ENCODE results near the gene PALLD.

The PALLD gene

GRCh38 chr4:168555437-168555836 is 58.6 kb downstream of the PALLD start:
- FAIRE-seq (no peak), DNase-seq (ENCODE audit: low spot score) (no peak)

GRCh38 chr4:168557658-168558057 is 60.8 kb downstream of the PALLD start:
- DNase-seq (ENCODE audit: low spot score) (no peak), FAIRE-seq (peak; percentile 55)

DNA sequence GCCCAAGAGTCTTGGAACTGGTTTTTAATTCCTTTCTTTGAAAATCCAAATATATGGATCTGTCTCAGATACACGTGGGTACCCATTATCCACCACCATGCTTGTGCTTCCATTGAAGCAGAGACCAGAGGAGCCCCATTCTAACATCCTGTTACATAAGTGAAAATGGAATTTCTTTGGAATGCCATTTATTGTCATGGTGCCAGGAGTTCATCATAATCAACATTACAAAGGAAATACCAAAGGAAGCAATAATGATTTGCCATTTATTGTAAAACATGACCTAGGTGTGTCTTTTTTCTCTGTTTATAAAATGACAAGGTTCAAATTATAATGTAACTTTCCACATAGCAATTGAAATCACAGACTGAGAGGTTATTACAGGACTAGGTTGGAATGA is 61.7 kb downstream of the PALLD start:
- peak; percentile 55 for DNase-seq (ENCODE audit: low spot score)

DNA sequence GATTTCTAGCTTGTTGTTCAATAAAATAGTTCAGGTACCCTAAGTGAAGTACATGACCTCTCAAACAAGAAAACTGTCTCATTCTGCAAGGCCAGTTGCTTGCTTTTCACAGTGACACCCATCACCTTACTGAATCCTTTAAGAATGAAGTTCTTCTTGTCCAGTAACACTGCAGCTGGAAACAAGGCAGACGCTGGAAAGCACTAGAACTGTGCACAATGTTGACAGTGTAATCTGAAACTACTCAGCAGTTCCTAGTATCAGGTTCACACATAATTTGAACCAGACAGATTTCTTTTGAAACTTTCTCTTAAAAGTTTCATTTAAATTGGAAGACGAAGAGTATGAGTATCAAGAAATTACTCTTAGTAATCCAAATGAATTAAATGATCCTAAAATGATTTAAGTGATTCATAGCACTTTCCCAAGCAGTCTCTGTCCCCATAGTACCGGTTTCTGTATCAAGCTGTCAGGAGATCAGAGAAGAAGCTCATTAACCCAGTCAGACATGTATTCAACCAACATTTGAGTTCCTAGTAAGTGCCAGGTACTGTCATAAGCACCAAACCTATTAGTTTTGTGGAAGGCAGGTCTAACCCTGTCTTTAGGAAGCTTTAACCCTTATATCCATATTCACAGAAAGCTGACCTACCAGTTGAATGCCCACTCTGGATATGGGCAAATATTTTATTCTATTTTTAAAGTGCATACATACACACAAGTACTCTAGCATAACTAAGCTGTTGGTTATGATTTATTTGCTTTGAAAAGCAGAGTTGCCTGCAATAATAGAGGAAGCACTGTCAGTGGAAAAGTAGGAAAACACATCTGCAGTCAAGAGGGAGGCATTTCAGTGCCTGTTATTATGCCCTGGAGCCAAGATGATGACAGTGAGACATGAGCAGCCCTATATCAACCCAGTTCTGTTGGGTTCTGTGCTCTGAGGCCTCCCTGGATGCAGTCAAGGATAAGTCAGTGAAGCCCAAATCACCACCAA is 63.6 kb downstream of the PALLD start:
- no peak for FAIRE-seq

More for the DNA sequence above, 61.7 kb downstream of the PALLD start:
- FAIRE-seq = no peak

DNA sequence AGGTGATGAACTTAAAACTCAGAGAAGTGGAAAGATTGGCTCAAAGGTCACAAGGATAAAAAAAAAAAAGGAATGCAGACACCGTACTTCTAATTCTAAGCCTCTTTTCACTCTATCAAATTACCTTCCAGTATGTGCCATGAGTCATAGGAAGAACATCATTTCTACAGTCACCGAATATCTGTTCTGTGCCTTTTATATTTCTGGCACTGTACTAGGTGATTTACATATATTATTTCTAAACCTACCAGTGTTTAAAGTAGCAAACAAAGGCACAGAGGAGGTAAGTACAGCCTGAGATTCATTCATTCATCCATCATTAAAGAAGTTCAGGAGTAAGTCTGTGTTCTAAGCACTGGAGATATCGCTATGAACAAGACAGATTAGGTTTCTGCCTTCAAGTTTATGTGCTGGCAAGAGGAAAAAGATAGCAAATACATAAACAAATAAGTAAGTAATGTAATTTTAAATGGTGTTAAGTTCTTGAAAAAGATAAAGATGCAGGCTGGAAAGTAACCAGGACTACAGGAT is 65.3 kb downstream of the PALLD start:
- DNase-seq (ENCODE audit: low spot score) (peak; percentile 46), FAIRE-seq (no peak)

More for the DNA sequence above, 63.6 kb downstream of the PALLD start:
- DNase-seq (ENCODE audit: low spot score) = no peak

GRCh38 chr4:168564023-168564422 is 67.2 kb downstream of the PALLD start:
- FAIRE-seq = no peak

GRCh38 chr4:168565130-168565529 is 68.3 kb downstream of the PALLD start:
- no peak for DNase-seq (ENCODE audit: low spot score)
- no peak for FAIRE-seq

More at GRCh38 chr4:168564023-168564422, 67.2 kb downstream of the PALLD start:
- no peak for DNase-seq (ENCODE audit: low spot score)

- FAIRE-seq (no peak), DNase-seq (ENCODE audit: low spot score) (no peak)
These were observed 69.9 kb downstream of the PALLD start for GRCh38 chr4:168566726-168567125.

DNA sequence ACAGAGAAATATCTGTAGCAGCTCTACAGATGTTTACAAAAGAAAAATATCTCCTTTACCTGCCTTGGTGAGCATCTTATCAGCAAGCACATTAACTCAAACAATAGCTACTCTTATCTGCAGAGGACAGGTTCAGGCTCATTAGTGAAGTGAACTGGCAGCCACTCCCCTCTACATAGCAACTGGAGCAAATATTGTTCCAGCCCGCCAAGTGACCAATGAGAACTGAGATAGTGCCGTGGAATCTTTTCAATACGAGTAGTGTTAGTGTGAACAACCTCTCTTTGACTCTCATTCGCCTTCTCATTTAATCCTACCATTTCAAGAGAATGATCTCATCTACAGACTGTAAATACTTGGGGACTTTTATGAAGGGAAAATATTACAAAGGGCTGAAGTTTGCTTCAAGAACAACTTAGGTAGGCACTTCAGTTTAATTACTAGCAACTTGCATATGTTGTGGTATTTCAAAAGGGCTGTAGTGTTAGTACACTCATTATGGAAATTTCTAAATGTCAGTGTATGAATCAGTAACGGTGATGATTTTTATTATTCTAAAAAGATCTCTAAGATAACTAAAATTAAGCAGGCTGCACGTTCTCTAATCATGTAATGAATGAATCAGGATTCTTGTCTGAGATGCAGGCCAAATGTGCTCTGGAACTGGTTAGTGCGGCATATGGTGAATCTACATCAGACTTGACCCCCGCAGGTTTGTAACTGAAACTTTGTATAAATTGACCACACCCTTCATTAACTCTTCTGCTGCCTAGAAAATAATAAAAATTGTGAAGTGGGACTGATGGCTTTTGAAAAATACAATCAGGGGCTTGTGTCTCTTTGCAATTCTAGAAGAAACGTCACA is 72.4 kb downstream of the PALLD start:
- DNase-seq (ENCODE audit: low spot score) (peak; percentile 75), FAIRE-seq (peak; percentile 88)

GRCh38 chr4:168569931-168570276 is 73.1 kb downstream of the PALLD start:
- no peak for FAIRE-seq
- DNase-seq (ENCODE audit: low spot score) = no peak

DNA sequence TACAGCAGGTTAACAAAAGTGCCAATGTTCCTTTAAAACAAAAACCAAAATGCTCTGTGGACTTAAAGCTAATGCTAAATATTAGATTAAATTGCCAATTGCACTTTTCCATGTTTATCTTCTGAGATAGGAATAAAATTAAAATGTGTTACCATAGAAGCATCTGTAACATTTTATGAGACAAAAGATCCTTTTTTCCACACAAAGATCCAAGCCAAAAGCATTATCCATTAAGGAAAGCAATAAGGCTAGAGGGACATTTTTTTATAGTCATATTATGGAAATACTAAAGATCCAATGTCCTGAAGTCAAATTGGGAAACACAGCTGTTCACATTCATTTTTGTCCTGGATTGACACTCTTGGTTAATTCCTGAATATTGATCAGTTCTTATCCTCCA is 73.6 kb downstream of the PALLD start:
- FAIRE-seq = no peak
- DNase-seq (ENCODE audit: low spot score) = no peak

DNA sequence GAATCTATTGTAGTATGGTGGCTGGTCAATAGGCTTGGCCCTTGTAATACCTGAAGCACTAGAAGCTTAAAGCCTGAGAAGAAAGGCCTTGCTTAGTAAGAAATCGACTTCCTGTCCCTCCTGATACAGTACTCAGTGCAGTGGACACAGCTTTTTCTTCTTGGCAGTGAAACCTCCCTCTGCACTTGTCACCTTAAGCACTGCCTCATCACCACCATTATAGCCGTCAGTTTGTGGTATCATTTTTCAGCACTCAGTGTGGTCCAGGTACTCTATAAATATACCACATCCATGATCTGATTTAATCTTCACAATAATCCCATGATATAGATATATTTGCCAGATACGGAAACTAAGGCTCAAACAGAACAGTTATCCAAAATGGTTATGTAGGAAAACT is 75.2 kb downstream of the PALLD start:
- no peak for FAIRE-seq
- no peak for DNase-seq (ENCODE audit: low spot score)

GRCh38 chr4:168573870-168574269 is 77.0 kb downstream of the PALLD start:
- no peak for FAIRE-seq
- DNase-seq (ENCODE audit: low spot score) = no peak

DNA sequence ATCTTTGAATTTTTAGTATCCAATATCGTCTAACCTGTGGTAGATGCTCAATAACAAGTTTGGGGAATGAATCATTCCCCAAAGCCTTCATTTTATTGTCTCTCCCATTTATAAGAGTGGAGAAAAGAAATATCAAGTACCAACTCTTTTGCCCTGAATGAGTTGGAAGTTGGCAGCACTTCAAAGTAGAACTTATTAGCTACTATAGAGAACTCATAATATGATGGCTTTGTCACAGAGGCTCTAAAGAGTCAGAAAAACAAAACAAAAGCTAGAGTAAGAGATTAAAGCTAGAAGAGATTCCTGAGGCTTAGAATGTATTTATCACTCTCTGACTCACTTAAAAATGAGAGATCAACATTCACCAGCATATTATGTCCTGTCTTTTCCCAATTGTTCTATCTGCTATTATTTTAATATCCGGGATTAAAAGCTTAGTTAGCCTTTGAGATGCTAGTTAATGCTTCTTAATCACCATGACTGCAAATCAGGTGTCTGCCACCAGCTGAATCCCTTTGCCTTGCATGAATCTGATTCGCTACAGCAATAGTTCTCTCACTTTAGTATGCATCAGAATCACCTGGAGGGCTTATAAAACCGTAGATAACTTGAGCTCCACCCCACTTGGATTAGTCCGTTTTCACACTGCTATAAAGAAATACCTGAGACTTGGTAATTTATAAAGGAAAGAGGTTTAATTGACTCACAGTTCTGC is 77.9 kb downstream of the PALLD start:
- FAIRE-seq (no peak), DNase-seq (ENCODE audit: low spot score) (no peak)

DNA sequence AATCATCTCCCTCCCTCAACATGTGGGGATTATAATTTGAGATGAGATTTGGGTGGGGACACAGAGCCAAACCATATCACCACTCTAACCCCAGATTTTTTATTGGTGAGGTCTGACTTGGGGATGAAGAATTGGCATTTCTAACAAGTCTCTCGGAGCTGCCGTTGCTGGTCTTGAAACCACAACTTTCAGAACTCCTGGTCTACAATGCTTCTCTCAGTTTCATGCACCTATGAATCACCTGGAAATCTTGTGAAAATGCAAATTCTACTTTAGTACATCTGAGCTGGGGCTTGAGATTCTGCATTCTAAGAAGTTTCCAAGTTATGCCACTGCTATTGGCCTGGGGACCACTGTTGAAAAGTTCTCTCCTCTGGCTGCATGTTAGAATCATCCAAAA is 78.6 kb downstream of the PALLD start:
- FAIRE-seq (no peak), DNase-seq (ENCODE audit: low spot score) (no peak)

DNA sequence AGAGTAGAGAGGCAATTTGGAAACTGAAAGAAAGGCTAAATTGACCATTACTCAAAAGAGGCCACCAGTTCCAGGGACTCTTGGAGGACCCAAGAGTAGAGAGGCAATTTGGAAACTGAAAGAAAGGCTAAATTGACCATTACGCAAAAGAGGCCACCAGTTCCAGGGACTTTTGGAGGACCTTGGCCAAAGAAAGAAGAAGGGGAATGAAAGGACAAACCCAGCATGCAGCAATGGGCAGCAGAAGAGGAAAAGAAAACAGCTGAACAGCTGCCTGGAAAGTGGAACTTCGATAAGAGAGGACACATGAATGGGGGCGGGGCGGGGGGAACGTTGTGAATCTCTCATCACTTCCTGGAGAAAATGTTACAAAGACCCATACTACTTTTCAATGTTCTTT is 80.8 kb downstream of the PALLD start:
- no peak for FAIRE-seq
- DNase-seq (ENCODE audit: low spot score) = no peak

- FAIRE-seq = no peak
- no peak for DNase-seq (ENCODE audit: low spot score)
These were observed 83.4 kb downstream of the PALLD start for GRCh38 chr4:168580228-168580627.

GRCh38 chr4:168584321-168584771 is 87.5 kb downstream of the PALLD start:
- no peak for DNase-seq (ENCODE audit: low spot score)
- peak; percentile 73 for FAIRE-seq

DNA sequence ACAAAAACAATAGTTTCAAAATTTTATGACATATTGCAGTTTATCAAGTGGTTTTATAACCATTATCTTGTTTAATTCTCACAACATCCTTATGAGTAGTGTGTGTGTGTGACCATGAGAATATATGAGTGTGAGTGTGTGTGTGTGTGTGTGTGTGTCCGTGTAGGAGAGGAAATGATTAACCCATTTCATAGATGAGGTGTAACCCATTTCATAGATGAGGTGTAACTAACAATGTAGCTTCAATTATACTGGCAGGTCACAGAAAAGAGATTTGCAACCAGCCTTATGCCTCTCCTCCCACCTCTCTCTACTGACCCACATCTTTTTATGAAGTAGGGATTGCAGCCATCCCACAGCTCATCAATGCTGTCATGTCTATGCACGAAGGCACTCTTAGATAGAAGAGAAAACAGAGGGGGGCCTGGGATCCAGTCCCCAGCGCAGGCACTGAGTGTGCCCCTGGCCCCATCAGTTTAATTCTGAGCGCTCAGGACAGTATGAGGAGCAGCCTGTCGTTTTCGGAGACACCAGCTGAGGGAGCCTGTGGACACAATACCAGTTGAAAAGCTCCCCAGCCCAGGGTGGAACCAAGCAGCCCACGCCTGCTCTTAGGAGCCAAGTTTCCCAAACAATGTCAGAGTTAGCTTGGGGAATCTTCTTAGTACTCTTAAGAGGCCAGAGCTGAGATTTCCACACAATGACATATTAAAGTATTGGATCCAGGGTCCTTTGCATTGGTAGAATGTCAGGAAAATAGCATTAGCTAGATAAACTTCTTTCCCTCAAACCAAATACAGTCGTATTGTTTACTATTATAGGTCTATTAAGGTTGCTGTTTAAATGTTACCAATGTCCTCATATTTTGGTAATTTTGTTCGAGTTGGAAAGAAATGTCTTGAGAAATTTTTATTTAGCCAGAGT is 88.6 kb downstream of the PALLD start:
- DNase-seq (ENCODE audit: low spot score) = peak; percentile 75
- FAIRE-seq = peak; percentile 58

DNA sequence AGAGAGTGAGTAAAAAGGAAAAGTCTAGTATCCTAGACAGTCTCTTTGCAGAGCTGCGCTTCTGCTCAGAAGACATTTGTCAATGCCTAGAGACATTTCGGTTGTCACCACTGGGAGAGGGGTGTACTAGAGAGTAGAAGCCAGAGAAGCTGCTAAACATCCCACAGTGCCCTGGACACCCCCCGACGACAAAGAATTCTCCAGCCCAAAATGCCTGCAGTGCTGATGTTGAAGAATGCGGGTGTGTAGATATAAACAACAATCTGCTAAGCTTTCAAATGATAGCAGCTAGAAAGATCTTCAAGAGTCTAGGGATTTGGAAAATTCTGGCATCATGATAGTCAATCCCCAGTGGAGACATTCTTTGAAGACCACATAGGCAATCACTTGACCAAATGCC is 90.1 kb downstream of the PALLD start:
- FAIRE-seq (no peak), DNase-seq (ENCODE audit: low spot score) (no peak)

Data from urothelium cell line (cell line).